Neural crest cell (in vitro differentiated cells): ENCODE measurements around the gene ARFIP1. TPM values are rescaled to one million over a fixed set of nuclear protein-coding genes. Genes with fewer than 3 reads are reported as not detected.

Source experiments
- DNase-seq: peaks from one replicate; pipeline ENCODE4 v3.0.0; 2021; ENCODE audit warnings: low read depth, mixed read lengths, low spot score
- H3K27ac Mint-ChIP-seq: one replicate; pipeline ENCODE4 v1.8.0; 2021; ENCODE audit warnings: mild to moderate bottlenecking, mixed read lengths; ENCODE audit not compliant: unreplicated experiment
- H3K27me3 Mint-ChIP-seq: 2 replicates; pipeline ENCODE4 v1.8.0; 2021; ENCODE audit warnings: low read depth, mild to moderate bottlenecking, mixed read lengths
- H3K36me3 Mint-ChIP-seq: 2 replicates; pipeline ENCODE4 v1.8.0; 2021; ENCODE audit warnings: low read depth, mild to moderate bottlenecking, mixed read lengths
- H3K4me1 Mint-ChIP-seq: 2 replicates; pipeline ENCODE4 v1.8.0; 2021; ENCODE audit warnings: mixed read lengths
- H3K4me3 Mint-ChIP-seq: one replicate; pipeline ENCODE4 v1.8.0; 2021; ENCODE audit warnings: mild to moderate bottlenecking, mixed read lengths
- H3K9me3 Mint-ChIP-seq: 2 replicates; pipeline ENCODE4 v1.8.0; 2021; ENCODE audit warnings: mixed read lengths
- long read RNA-seq: library from polyadenylated mRNA; unstranded; transcript quantifications from one replicate; pipeline ENCODE4 v2.0.0, GENCODE V29; 2020
- total RNA-seq: library from RNA; stranded (reverse); gene quantifications from 2 replicates; pipeline ENCODE4 v1.2.1, GENCODE V29; 2021
- TF ChIP-seq, protein P1 (sequence below): fragments of 200-600 bp; sonication (generic); conservative IDR thresholded peaks from 2 replicates; pipeline ENCODE4 v1.5.0; 2021; ENCODE audit warnings: antibody characterized with exemption, mild to moderate bottlenecking

The ARFIP1 gene, protein sequence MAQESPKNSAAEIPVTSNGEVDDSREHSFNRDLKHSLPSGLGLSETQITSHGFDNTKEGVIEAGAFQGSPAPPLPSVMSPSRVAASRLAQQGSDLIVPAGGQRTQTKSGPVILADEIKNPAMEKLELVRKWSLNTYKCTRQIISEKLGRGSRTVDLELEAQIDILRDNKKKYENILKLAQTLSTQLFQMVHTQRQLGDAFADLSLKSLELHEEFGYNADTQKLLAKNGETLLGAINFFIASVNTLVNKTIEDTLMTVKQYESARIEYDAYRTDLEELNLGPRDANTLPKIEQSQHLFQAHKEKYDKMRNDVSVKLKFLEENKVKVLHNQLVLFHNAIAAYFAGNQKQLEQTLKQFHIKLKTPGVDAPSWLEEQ
- total RNA-seq: 37.4 and 40.2 TPM in 2 replicates
- long read RNA-seq, transcript ARFIP1-203 (8 exons, 1,601 nt): minor isoform, 45 of 186 reads
- long read RNA-seq, transcript ARFIP1-201 (9 exons, 3,111 nt): minor isoform, 14 of 186 reads
- long read RNA-seq, transcript ARFIP1-202 (8 exons, 1,302 nt): major isoform, 69 of 186 reads
- long read RNA-seq, partial matches to known transcripts: 29 of 186 reads
- long read RNA-seq, other reads (novel, unspliced or antisense): 26 of 186 reads

DNA sequence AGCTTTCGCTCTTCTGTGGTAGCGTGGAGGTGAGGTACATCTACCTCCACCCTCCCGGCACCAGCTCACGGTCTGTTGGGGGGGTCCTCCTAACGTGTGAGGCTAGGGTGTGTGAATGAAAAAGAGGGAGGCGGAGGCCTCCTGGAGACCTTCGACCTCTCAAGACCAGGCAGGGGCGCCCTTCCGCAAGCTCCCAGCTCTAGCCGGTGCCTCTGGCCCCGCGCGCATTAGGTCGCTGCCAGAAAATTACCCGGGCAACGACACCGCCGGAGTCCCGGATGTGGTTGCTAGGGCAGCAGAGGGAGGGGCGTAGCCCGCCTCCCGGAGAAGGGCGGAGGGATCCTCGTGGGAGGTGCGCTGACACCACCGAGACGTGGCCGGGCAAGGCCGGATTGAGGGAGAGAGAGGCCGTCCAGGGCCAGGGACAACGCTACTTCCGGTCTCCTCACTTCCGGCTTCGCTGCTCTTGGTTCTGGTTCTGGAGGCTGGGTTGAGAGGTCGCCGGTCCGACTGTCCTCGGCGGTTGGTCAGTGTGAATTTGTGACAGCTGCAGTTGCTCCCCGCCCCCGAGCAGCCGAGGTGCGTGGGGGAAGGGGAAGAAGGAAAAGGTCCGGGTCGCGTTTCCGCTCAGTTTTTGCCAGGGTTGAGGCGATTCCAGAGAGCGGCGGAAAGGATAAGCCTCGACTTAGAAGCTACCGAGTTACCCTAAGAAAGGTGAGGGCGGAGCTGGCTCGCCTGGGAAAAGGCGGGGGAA lies at the start of gene ARFIP1, which contains the start of gene TIGD4:
Gene ARFIP1 (plus strand): TSS at position 442 of the 754 bp plus-strand sequence. CDS start 49,680 bp downstream, outside the sequence.
Gene TIGD4 (minus strand): TSS at position 218 of the 754 bp plus-strand sequence. CDS start 8,726 bp downstream, outside the sequence.
- TF ChIP-seq, protein P1, sequence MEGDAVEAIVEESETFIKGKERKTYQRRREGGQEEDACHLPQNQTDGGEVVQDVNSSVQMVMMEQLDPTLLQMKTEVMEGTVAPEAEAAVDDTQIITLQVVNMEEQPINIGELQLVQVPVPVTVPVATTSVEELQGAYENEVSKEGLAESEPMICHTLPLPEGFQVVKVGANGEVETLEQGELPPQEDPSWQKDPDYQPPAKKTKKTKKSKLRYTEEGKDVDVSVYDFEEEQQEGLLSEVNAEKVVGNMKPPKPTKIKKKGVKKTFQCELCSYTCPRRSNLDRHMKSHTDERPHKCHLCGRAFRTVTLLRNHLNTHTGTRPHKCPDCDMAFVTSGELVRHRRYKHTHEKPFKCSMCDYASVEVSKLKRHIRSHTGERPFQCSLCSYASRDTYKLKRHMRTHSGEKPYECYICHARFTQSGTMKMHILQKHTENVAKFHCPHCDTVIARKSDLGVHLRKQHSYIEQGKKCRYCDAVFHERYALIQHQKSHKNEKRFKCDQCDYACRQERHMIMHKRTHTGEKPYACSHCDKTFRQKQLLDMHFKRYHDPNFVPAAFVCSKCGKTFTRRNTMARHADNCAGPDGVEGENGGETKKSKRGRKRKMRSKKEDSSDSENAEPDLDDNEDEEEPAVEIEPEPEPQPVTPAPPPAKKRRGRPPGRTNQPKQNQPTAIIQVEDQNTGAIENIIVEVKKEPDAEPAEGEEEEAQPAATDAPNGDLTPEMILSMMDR: peak; percentile 40
- Mint-ChIP-seq H3K4me3 (peak within 1 kb of the TSS; percentile 100), H3K27ac (peak within 1 kb of the TSS; percentile 94), H3K9me3 (no peaks in the 10 kb centered on the region), H3K36me3 (no peaks in the 10 kb centered on the region), H3K27me3 (no peaks in the 10 kb centered on the region), H3K4me1 (peaks cover 54% of the 10 kb centered on the region)
- peak; percentile 97 for DNase-seq

DNA sequence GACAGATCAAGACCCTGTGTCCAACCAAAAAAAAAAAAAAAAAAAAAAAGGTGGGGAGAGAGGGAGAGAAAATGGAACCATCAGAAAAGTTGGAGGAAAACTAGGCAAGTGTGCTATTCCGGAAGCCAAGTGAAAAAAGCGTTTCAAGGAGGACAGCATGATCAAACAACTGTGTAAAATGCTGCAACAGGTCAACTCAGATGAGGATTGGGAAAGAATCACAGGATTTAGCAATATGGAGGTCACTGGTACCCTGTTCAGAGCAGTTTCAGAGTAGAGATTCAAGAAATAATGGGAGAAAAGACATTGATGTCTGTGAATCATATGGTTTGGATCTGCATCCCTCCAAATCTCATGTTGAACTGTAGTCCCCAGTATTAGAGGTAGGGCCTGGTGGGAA lies 47.8 kb upstream of the ARFIP1 start:
- Mint-ChIP-seq H3K4me3 (no peak overlapping the region), H3K27me3 (peaks cover 3% of the 10 kb centered on the region), H3K27ac (no peak overlapping the region), H3K4me1 (peaks cover 3% of the 10 kb centered on the region), H3K36me3 (no peaks in the 10 kb centered on the region), H3K9me3 (no peaks in the 10 kb centered on the region)
- no peak for DNase-seq
- TF ChIP-seq, protein P1: no peak

DNA sequence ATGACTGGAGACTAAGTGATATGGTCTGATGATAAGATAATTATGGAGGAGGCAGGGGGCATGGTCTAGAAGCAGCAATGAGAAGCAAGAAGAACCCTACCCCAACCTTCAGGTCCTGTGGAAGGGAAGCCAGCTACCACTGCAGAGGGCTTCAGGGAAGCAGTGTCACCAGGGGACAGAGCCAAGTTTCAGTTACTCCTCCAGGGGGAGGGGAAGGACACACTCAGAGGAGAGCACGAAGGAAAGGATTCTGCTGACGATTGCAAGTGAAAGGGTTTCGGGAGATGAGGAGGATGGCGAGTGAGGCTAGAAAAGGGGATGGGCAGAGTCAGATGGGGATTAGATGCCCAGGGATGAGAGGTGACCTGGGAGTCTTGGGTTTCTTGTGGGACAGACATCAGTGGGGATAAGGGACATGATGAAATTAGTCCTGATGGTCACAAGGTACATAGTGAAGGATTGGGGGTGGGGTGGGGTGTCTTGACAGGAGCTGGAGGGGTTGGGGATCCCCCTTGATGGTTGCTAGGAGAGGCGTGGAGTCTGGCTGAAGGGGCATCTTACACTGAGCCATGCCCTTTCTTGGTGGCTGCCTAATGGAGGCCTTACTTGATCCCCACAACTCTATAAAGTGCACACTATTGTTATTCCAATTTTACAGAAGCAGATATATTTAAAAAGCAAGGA lies 45.6 kb upstream of the ARFIP1 start:
- Mint-ChIP-seq H3K27me3 (no peaks in the 10 kb centered on the region), H3K9me3 (no peaks in the 10 kb centered on the region), H3K27ac (peak overlapping the region; percentile 76), H3K4me1 (peaks cover 12% of the 10 kb centered on the region), H3K36me3 (no peaks in the 10 kb centered on the region), H3K4me3 (no peak overlapping the region)
- DNase-seq: no peak
- TF ChIP-seq, protein P1: no peak

DNA sequence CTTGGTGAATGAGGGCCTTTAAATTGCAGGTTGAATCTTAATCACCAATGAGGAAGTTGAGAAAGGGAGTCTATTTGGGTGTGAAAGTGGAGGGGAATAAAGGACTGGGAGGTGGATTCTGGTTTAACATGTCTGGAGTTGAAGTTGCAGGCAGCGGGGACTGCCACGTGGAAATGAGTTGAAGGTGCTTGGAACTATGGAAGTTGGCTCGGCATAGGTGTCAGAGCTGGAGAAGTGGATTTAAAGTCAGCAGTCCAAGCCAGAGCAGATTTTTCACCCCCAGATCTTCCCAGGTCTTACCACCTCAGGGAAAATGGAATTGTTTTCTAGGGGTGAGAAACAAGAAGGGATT lies 45.1 kb upstream of the ARFIP1 start:
- Mint-ChIP-seq H3K9me3 (no peaks in the 10 kb centered on the region), H3K27me3 (no peaks in the 10 kb centered on the region), H3K36me3 (no peaks in the 10 kb centered on the region), H3K4me3 (no peak overlapping the region), H3K4me1 (peaks cover 13% of the 10 kb centered on the region), H3K27ac (peak overlapping the region; percentile 76)
- TF ChIP-seq, protein P1: no peak
- no peak for DNase-seq

DNA sequence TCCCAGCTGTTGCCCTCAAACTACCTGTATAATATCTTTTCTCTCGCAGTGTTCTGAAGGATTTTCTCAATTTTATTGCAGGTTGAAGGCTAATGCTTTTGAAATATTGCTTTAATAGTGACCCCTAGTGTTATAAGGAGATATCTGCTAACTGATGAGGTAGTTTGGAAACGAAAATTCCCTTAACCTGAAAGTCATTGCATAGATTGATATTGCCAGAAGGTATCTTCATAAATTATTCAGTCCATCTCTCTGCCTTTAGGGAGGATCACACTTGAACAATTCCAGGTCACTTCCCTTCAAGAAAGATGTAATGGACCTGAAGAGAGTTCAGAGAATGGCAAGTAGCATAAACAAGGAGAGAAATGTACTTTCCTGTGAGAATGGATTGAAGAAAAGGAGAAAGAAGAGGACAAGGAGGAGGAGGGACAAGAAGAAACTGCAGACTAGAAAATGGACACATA lies 44.3 kb upstream of the ARFIP1 start:
- Mint-ChIP-seq H3K27ac (no peak overlapping the region), H3K4me3 (no peak overlapping the region), H3K4me1 (peaks cover 13% of the 10 kb centered on the region), H3K36me3 (no peaks in the 10 kb centered on the region), H3K27me3 (no peaks in the 10 kb centered on the region), H3K9me3 (no peaks in the 10 kb centered on the region)
- TF ChIP-seq, protein P1: peak; percentile 78
- DNase-seq: no peak
